HepG2 (cell line): ENCODE measurements around the gene DEDD2. TPM values are rescaled to one million over a fixed set of nuclear protein-coding genes. Genes with fewer than 3 reads are reported as not detected.
A peak's percentile ranks its signal among the peaks of the same experiment; 100 is the strongest.

Experiments
- FOXJ3 ChIP-seq: sonication (generic); formaldehyde crosslinking; IDR thresholded peaks from 2 replicates; pipeline ENCODE4 v1.4.0; 2020; ENCODE audit warnings: missing genetic modification reagents, mild to moderate bottlenecking, borderline replicate concordance
- HMGA1 ChIP-seq: sonication (generic); formaldehyde crosslinking; conservative IDR thresholded peaks from 2 replicates; pipeline ENCODE4 v1.4.0; 2020; ENCODE audit warnings: missing genetic modification reagents
- HNF4A ChIP-seq: sonication (generic); formaldehyde crosslinking; IDR thresholded peaks from 2 replicates; pipeline ENCODE4 v1.4.0; 2020; ENCODE audit warnings: missing genetic modification reagents
- HOXA3 ChIP-seq: sonication (generic); formaldehyde crosslinking; IDR thresholded peaks from 2 replicates; pipeline ENCODE4 v1.5.0; 2020; ENCODE audit warnings: missing genetic modification reagents
- NR2F1 ChIP-seq, 2 experiments: fragments of 450-650 bp in 1 of 2; formaldehyde crosslinking in 1 of 2; IDR thresholded peaks; 2 replicates each; pipeline versions ENCODE4 v1.5.0 to v1.6.1; 2016 to 2020; ENCODE audit warnings: mild to moderate bottlenecking in 1 of 2, missing compliant biosample characterization in 1 of 2, missing genetic modification reagents in 1 of 2, moderate library complexity in 1 of 2
- PAF1 ChIP-seq: IDR thresholded peaks from 2 replicates; pipeline ENCODE4 v1.6.1; 2016; ENCODE audit warnings: missing genetic modification reagents, missing compliant biosample characterization
- PBX3 ChIP-seq: sonication (generic); formaldehyde crosslinking; IDR thresholded peaks from 2 replicates; pipeline ENCODE4 v1.8.1; 2023; ENCODE audit warnings: missing genetic modification reagents, inconsistent platforms, borderline replicate concordance
- SIN3B ChIP-seq: fragments of 150-350 bp; IDR thresholded peaks from 2 replicates; pipeline ENCODE4 v1.6.1; 2014; ENCODE audit warnings: low read length
- STAG1 ChIP-seq: sonication (generic); formaldehyde crosslinking; IDR thresholded peaks from 2 replicates; pipeline ENCODE4 v1.4.0; 2020; ENCODE audit warnings: missing genetic modification reagents
- THAP8 ChIP-seq: sonication (generic); formaldehyde crosslinking; IDR thresholded peaks from 2 replicates; pipeline ENCODE4 v1.5.1; 2020; ENCODE audit warnings: missing genetic modification reagents, mild to moderate bottlenecking, borderline replicate concordance
- U2AF1 ChIP-seq: fragments of 200-400 bp; formaldehyde crosslinking; optimal IDR thresholded peaks from 2 replicates; pipeline ENCODE3; 2017; ENCODE audit warnings: mild to moderate bottlenecking, low read depth, low read length
- ZBTB46 ChIP-seq: sonication (generic); formaldehyde crosslinking; IDR thresholded peaks from 2 replicates; pipeline ENCODE4 v1.4.0; 2020; ENCODE audit warnings: mild to moderate bottlenecking, missing genetic modification reagents, borderline replicate concordance
- ZC3H13 ChIP-seq: sonication (generic); formaldehyde crosslinking; IDR thresholded peaks from 2 replicates; pipeline ENCODE4 v1.8.1; 2023; ENCODE audit warnings: mild to moderate bottlenecking, missing genetic modification reagents, moderate library complexity
- ZFAT ChIP-seq: sonication (generic); formaldehyde crosslinking; conservative IDR thresholded peaks from 2 replicates; pipeline ENCODE4 v1.8.1; 2023; ENCODE audit warnings: missing genetic modification reagents, inconsistent platforms
- ZNF44 ChIP-seq: sonication (generic); formaldehyde crosslinking; IDR thresholded peaks from 2 replicates; pipeline ENCODE4 v1.5.1; 2020; ENCODE audit warnings: mild to moderate bottlenecking, missing genetic modification reagents
- ZNF704 ChIP-seq: sonication (generic); formaldehyde crosslinking; IDR thresholded peaks from 2 replicates; pipeline ENCODE4 v1.8.1; 2023; ENCODE audit warnings: mild to moderate bottlenecking, inconsistent platforms, moderate library complexity, missing genetic modification reagents, borderline replicate concordance
- ZNF792 ChIP-seq: IDR thresholded peaks from 2 replicates; pipeline ENCODE4 v1.6.1; 2016
- ZSCAN29 ChIP-seq: sonication (generic); formaldehyde crosslinking; conservative IDR thresholded peaks from 2 replicates; pipeline ENCODE4 v1.4.0; 2020; ENCODE audit warnings: mild to moderate bottlenecking, missing genetic modification reagents
- polyA plus RNA-seq, 8 experiments: library from polyadenylated mRNA; depleted of rRNA in 3 of 8; stranded (reverse) in 7 of 8; unstranded in 1 of 8; fragments of >200 nt; fragmentation: Illumina TruSeq in 4 of 8; extraction: Trizol in 4 of 8; gene quantifications; 2 replicates each; pipeline versions ENCODE4 v1.2.1 to v1.2.3, GENCODE V29; 2011 to 2016; ENCODE audit warnings: low read depth in 4 of 8, missing spikeins in 1 of 8, mixed read lengths in 1 of 8; ENCODE audit not compliant: insufficient read depth in 1 of 8
- total RNA-seq, 5 experiments: library from RNA; depleted of rRNA; stranded (reverse); fragments of >200 nt; fragmentation: Illumina TruSeq; extraction: Trizol; gene quantifications; 2 replicates each; pipeline ENCODE4 v1.2.3, GENCODE V29; 2016; ENCODE audit warnings: low read depth in 1 of 5
- TF ChIP-seq, protein P1 (sequence below): sonication (generic); formaldehyde crosslinking; IDR thresholded peaks from 2 replicates; pipeline ENCODE4 v1.5.0; 2020; ENCODE audit warnings: missing genetic modification reagents
- TF ChIP-seq, protein P2 (sequence below): sonication (generic); formaldehyde crosslinking; conservative IDR thresholded peaks from 2 replicates; pipeline ENCODE4 v1.4.0; 2020; ENCODE audit warnings: missing genetic modification reagents
- TF ChIP-seq, protein P3 (sequence below): sonication (generic); formaldehyde crosslinking; IDR thresholded peaks from 2 replicates; pipeline ENCODE4 v1.5.0; 2020; ENCODE audit warnings: missing genetic modification reagents

DEDD2 gene
- total and polyA plus RNA-seq, 2 of the 13 experiments (the other 11 are each of a cell fraction or from before 2014, with no cell fraction given), result 19.2 to 24.7 TPM

- peak; percentile 39 for TF ChIP-seq U2AF1
- no peak for TF ChIP-seq NR2F1 (CRISPR knock-in tag; IDR thresholded peaks at IDR 0.05)
- TF ChIP-seq HOXA3 (CRISPR knock-in tag), result peak; percentile 36; the same call in 1 of the 2 replicates
- no peak for TF ChIP-seq THAP8 (CRISPR knock-in tag)
- TF ChIP-seq, protein P1, sequence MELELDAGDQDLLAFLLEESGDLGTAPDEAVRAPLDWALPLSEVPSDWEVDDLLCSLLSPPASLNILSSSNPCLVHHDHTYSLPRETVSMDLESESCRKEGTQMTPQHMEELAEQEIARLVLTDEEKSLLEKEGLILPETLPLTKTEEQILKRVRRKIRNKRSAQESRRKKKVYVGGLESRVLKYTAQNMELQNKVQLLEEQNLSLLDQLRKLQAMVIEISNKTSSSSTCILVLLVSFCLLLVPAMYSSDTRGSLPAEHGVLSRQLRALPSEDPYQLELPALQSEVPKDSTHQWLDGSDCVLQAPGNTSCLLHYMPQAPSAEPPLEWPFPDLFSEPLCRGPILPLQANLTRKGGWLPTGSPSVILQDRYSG (CRISPR knock-in tag), result 0 out of 2 replicates have a peak, but pooled peaks have one; percentile 33
- TF ChIP-seq ZSCAN29 (CRISPR knock-in tag), result 0 out of 2 replicates have a peak, but pooled peaks have one; percentile 53
- TF ChIP-seq ZNF704 (CRISPR knock-in tag), result 0 out of 2 replicates have a peak, but pooled peaks have one; percentile 22
- TF ChIP-seq STAG1, result no peak
- no peak for TF ChIP-seq PAF1 (CRISPR knock-in tag)
- TF ChIP-seq, protein P2, sequence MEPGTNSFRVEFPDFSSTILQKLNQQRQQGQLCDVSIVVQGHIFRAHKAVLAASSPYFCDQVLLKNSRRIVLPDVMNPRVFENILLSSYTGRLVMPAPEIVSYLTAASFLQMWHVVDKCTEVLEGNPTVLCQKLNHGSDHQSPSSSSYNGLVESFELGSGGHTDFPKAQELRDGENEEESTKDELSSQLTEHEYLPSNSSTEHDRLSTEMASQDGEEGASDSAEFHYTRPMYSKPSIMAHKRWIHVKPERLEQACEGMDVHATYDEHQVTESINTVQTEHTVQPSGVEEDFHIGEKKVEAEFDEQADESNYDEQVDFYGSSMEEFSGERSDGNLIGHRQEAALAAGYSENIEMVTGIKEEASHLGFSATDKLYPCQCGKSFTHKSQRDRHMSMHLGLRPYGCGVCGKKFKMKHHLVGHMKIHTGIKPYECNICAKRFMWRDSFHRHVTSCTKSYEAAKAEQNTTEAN (CRISPR knock-in tag), result no peak
- TF ChIP-seq HMGA1 (CRISPR knock-in tag), result no peak
- no peak for TF ChIP-seq ZNF44 (CRISPR knock-in tag)
- TF ChIP-seq ZNF792, result no peak
- TF ChIP-seq SIN3B, result no peak
- TF ChIP-seq ZFAT (CRISPR knock-in tag), result no peak
- TF ChIP-seq, protein P3, sequence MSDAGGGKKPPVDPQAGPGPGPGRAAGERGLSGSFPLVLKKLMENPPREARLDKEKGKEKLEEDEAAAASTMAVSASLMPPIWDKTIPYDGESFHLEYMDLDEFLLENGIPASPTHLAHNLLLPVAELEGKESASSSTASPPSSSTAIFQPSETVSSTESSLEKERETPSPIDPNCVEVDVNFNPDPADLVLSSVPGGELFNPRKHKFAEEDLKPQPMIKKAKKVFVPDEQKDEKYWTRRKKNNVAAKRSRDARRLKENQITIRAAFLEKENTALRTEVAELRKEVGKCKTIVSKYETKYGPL (CRISPR knock-in tag), result no peak
- no peak for TF ChIP-seq PBX3 (CRISPR knock-in tag)
- TF ChIP-seq HNF4A (CRISPR knock-in tag), result no peak
- TF ChIP-seq ZBTB46 (CRISPR knock-in tag), result no peak
- TF ChIP-seq FOXJ3 (CRISPR knock-in tag), result peak; percentile 56; the same call in 1 of the 2 replicates
- TF ChIP-seq ZC3H13 (CRISPR knock-in tag), result peak; percentile 33; the same call in 1 of the 2 replicates
These were observed at the start of gene DEDD2 (continued) for GRCh38 chr19:42217520-42218437.
